Loucy (cell line): ENCODE results near the gene CGB7.
"Not testable (repeated sequence)": the region's sequence is repeated elsewhere in the genome, so short reads cannot be mapped to it uniquely, and the experiment has no call there.

ENCODE experiments used
- CTCF ChIP-seq: fragments of 200-600 bp; sonication (generic); conservative IDR thresholded peaks from 2 replicates; pipeline ENCODE4 v1.5.1; 2014; ENCODE audit warnings: mild to moderate bottlenecking, antibody characterized with exemption, low read length
- EZH2phosphoT487 ChIP-seq: fragments of 200-600 bp; IDR thresholded peaks from 2 replicates; pipeline ENCODE4 v1.6.1; 2018; ENCODE audit warnings: antibody characterized with exemption, mild to moderate bottlenecking, moderate library complexity, borderline replicate concordance

- TF ChIP-seq CTCF, EZH2phosphoT487: not testable (repeated sequence)
Observed at GRCh38 chr19:49038111-49038510, 19.4 kb downstream of the CGB7 start.
